K562 (cell line): ENCODE measurements around the gene RPS8. TPM values are rescaled to one million over a fixed set of nuclear protein-coding genes. Genes with fewer than 3 reads are reported as not detected.

Source experiments
- CTCFL ChIP-seq: IDR thresholded peaks from 2 replicates; pipeline ENCODE4 v1.6.1; 2011; ENCODE audit warnings: borderline replicate concordance, low read depth, mild to moderate bottlenecking, moderate library complexity, low read length; ENCODE audit not compliant: insufficient read depth, poor library complexity, severe bottlenecking
- KAT7 ChIP-seq: sonication (generic); formaldehyde crosslinking; IDR thresholded peaks from 2 replicates; pipeline ENCODE4 v1.8.0; 2022; ENCODE audit warnings: missing genetic modification reagents, mild to moderate bottlenecking, borderline replicate concordance
- MGA ChIP-seq: fragments of 450-650 bp; IDR thresholded peaks from 2 replicates; pipeline ENCODE4 v1.6.1; 2016; ENCODE audit warnings: mild to moderate bottlenecking, moderate library complexity
- PYGO2 ChIP-seq: fragments of 450-650 bp; IDR thresholded peaks from 2 replicates; pipeline ENCODE4 v1.6.1; 2016; ENCODE audit warnings: mild to moderate bottlenecking, missing genetic modification characterization, moderate library complexity, missing compliant biosample characterization
- XRCC5 ChIP-seq: fragments of 200-400 bp; formaldehyde crosslinking; IDR thresholded peaks from 2 replicates; pipeline ENCODE4 v1.6.1; 2017; ENCODE audit warnings: low read depth, mild to moderate bottlenecking, low read length
- ZC3H4 ChIP-seq: sonication (generic); formaldehyde crosslinking; IDR thresholded peaks from 2 replicates; pipeline ENCODE4 v1.9.0; 2021; ENCODE audit warnings: missing genetic modification reagents, borderline replicate concordance
- ZNF449 ChIP-seq: fragments of 250-450 bp; sonication (Bioruptor Pico); IDR thresholded peaks from 2 replicates; pipeline ENCODE4 v1.8.0; 2022; ENCODE audit warnings: moderate library complexity, mild to moderate bottlenecking, inconsistent platforms
- polyA plus RNA-seq, 8 experiments: library from polyadenylated mRNA; depleted of rRNA in 4 of 8; stranded (reverse) in 5 of 8; unstranded in 3 of 8; fragments of >200 nt; fragmentation: Nextera tagmentation in 2 of 8; fragmentation: Illumina TruSeq in 1 of 8; extraction: Ambion mirVana in 2 of 8; extraction: Trizol in 1 of 8; gene quantifications; 2 replicates each; pipeline versions ENCODE4 v1.2.1 to v1.2.3, GENCODE V29; 2011 to 2014; ENCODE audit warnings: inconsistent platforms in 1 of 8, missing spikeins in 1 of 8
- total RNA-seq, 7 experiments: library from RNA; depleted of rRNA in 6 of 7; stranded (reverse); fragments of >200 nt in 6 of 7; fragmentation: Illumina TruSeq in 2 of 7; extraction: Trizol in 2 of 7; gene quantifications; 2 replicates each; pipeline versions ENCODE4 v1.2.1 to v1.2.3, GENCODE V29; 2011 to 2021; ENCODE audit warnings: low replicate concordance in 1 of 7

Gene RPS8
- total and polyA plus RNA-seq, 9 of the 15 experiments (the other 6 are each of a cell fraction or from before 2014, with no cell fraction given) = 2,431 to 4,168 (median 3,109) TPM

- TF ChIP-seq MGA = no peak
- TF ChIP-seq CTCFL = no peak
- TF ChIP-seq ZNF449 (CRISPR knock-in tag) = 0 out of 2 replicates have a peak, but pooled peaks have one; percentile 1
- no peak for TF ChIP-seq PYGO2 (tag)
- TF ChIP-seq XRCC5 = no peak
- no peak for TF ChIP-seq KAT7 (CRISPR knock-in tag)
- TF ChIP-seq ZC3H4 = no peak
Measured at GRCh38 chr1:44808938-44809917, 33.9 kb downstream of the RPS8 start (continued).
